ENCODE results near the gene BIK. TPM values are rescaled to one million over a fixed set of nuclear protein-coding genes. Genes with fewer than 3 reads are reported as not detected.

The BIK gene, protein sequence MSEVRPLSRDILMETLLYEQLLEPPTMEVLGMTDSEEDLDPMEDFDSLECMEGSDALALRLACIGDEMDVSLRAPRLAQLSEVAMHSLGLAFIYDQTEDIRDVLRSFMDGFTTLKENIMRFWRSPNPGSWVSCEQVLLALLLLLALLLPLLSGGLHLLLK
- total RNA-seq = not detected in 2 replicates

DNA sequence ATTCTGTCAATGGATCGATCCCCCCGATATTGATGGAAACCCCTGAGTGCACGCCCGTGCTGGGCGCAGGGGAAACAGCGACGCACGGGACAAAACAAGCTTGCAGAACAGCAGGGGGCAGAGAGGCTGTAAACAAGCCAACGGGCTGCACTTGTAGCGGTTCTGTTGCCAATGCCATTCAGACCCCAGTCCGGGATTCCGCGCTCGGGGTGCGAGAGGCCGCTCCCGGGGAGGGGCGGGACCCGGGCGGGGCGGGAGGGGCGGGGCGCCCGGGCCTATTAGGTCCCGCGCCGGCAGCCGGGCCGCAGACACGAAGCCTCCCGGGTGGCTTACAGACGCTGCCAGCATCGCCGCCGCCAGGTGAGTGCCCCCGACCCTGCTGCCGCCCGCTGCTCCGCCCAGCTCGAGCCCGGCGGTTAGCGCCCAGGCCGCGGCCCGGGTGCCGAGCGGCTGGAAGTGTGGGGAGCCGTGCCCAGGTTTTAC, at the start of gene BIK:
Gene BIK (plus strand): TSS at position 307 of the 483 bp plus-strand sequence. CDS start 13,273 bp downstream, outside the sequence.

DNA sequence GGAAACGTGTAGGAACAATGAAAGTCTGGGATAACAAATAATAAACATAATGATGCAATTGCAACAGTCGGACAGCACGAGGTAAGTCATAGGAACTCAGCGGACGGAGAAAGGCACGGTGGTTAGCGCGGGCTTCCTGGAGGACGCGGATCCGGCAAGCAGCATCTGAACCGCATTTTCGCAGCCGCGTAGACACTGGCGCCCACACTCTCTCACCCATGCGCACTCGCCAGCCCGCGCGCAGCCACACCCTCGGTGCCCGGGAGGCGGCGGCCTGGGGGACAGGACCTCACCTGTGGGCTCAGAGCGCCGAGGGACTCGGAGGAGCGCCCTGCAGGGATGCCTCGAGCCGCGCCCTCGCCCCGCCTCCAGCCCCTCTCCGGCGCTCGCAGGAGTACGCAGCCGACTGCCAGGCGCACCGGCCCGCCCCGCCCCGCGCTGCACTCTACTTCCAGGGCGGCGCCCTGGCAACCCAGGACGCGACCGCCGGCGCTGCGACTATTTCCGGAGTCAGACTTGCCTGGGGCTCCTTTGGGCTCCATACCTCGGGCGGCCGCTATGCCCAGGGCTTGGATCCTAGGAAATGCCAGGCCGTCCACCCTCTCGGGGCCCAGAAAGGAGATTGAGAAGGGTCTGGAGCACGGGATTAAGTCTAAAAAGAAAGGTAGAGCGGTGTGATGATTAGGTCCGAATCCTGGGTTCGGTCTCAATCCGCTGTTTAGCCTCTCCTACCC, 21.4 kb upstream of the BIK start, which contains the start of gene TTLL1:
Gene TTLL1 (minus strand): TSS at position 408 of the 734 bp plus-strand sequence. CDS start 13,805 bp downstream, outside the sequence.

DNA sequence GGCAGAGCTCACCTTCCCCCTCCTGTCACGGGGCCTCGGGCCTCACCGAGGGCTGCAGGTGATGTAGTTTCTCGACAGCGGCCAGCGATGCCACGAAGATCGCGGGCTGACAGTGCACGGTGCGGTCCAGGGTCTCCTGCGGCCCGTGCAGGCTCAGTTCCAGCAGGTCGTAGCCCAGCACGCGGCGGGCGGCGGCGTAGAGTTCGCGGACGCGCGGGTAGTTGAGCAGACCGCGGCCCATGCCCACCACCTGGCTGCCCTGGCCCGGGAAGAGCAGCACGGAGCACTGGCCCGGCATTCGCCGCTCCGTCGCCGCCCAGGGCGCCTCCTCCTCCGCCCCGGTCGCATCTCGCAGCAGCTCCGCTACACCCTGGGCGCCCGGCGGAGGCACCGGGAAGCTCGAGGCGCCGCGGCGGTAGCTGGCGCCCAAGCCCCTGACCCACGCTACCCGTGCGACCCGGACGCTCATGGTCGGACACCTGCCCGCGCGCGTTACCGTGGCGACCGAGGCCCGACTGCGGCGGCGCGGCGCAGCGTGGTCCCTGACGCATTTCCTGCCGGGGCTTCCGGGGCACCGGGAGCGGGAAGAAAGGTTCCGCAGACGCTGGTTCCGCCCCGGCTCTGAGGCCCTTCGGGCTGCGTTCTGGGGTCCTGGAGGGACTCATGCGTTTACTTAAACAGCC, 32.5 kb downstream of the BIK start, which contains the start of gene MCAT:
Gene MCAT (minus strand): TSS at position 519 of the 683 bp plus-strand sequence. CDS start 50 bp downstream, at position 469.

DNA sequence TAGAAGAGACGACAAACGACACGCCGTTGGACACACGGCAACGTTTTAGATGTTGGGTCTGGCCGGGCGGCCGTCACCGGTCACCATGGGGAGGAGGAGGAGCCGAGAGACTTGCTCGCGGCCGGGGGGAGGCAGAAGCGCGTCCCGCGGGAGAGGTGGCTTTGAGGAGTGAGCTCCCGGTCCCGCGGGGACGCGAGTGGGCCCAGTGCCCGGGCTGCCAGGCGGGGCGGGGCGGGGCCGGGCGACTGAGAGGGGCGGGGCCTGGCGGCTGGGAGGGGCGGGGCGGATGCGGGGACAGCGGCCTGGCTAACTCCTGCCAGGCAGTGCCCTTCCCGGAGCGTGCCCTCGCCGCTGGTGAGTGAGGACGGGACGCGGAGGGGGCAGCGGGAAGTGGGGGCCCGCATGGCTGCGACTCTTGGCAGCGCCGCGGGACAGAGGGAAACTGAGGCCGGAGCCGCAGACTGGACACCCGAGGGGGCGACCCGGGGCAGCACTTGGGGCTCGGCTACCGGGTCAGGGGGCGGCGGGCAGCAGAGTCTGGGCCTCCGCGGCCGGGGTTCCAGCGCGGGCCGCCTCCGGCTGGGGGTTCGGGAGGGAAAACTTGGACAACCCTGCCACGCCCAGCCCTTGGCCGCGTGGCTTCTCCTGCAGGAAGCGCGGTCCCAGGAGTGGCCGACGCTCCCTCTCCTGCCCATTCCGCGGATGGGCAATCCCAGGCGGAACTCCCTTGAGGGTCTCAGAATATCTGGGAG, 40.9 kb downstream of the BIK start, which contains the start of gene TSPO:
Gene TSPO (plus strand): TSS at position 309 of the 752 bp plus-strand sequence. CDS start 7,680 bp downstream, outside the sequence.

Other genes starting within 250 kb of the BIK start
- 34.5 and 39.4 TPM in 2 replicates for gene PACSIN2, start 95.6 kb upstream of the BIK start, total RNA-seq
- 15.3 and 18.7 TPM in 2 replicates for gene TTLL1, start 21.4 kb upstream of the BIK start, total RNA-seq
- 16.0 and 17.5 TPM in 2 replicates for gene MCAT, start 32.6 kb downstream of the BIK start, total RNA-seq
- 288 and 318 TPM in 2 replicates for gene TSPO, start 40.8 kb downstream of the BIK start, total RNA-seq
- 19.5 and 36.7 TPM in 2 replicates for gene TTLL12, start 76.4 kb downstream of the BIK start, total RNA-seq
- 0.33 and 0.58 TPM in 2 replicates for gene SCUBE1, start 232.6 kb downstream of the BIK start, total RNA-seq